ENCODE results near the gene C9orf40.

The C9orf40 gene, protein sequence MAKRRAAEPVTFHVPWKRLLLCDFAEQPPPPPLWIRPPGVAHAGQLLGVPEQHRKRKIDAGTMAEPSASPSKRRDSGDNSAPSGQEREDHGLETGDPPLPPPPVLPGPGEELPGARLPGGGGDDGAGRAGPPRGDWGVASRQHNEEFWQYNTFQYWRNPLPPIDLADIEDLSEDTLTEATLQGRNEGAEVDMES

DNA sequence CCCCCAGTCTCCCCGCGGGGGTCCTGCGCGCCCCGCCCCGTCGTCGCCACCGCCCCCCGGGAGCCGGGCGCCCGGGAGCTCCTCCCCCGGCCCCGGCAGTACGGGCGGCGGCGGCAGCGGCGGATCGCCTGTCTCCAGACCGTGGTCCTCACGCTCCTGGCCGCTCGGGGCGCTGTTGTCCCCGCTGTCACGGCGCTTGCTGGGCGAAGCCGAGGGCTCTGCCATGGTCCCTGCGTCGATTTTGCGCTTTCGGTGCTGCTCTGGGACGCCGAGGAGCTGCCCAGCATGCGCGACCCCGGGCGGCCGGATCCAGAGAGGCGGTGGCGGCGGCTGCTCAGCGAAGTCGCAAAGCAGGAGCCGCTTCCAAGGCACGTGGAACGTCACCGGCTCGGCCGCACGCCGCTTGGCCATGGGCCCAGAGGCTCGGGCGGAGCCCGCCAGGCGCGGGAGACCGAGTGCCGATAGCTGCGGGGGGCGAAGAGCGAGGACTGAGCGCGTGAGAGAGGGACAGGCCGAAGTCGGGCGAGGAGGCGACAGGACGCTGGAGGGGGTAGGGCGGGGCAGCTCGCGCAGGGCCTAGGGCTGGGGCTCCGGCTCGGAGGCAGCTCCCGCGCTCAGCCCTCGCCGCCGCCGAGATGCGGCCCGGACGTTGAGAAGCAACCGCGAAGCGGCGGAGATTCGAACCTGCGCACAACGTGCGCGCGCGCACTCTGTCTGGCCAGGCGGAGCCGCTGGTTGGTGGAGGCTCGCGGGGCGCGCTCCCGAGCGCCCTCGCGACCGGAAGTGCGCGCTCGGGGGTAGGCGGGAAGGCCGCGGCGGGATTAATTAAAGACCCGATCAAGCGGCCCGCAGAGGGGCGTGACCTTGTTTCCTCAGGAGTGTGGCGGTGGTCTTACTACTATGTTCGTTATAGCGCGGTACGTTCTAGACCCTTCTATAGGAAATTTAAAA is at the start of gene C9orf40:
Gene C9orf40, minus strand, starts transcription at position 712 of the 951 bp plus-strand sequence. Its CDS starts 301 bp downstream, at position 411.
- peak; percentile 57 for DNase-seq

DNA sequence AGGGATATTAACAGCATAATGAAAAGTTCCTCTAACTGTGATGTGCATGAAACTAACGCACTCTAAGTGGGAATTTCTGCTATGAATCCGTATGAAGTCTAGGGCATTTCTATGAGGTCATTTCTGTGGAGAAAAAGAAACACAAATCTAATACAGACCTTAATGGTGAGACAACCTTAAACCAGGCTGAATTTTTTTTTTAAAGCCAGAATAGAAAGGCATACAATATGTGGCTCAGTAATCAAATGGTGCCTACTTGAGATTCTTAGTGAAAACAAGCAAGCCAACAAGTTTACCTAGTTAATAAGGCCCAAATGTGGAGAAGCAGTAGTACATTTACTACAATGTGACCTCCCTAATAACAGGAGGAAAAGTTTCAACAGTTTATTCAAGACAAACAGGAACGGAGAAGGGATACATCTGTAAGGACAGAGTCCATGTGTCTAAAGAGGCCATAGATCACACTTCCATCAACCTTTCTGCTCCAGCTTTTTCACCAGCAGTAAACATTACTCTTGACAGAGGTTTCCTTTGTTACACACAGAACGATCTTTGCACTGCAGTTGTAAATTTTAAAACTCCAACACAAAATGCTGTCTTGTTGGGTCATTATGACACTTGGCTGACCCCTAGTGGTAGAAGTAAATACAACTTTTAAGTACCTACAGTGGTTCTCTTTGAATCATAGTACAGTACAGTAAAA is 49.2 kb upstream of the C9orf40 start:
- DNase-seq: peak; percentile 68

DNA sequence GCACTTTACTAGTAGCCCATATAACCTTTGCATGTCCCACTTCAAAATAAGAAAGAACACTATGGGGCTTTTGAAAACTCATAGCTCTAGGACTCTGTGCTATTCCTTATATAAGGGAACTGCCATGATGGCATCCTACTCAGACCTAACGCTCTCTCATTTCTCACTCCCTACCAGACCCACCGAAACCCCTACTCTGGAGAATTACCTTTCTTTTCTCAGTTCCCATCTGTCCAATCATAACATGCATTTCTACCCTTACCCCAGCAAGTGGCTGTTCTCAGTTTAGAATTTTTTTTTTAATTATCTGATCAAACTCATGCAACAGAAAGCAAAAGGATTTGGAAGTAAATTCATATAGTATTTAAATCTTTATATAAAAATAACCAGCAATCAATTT is 48.1 kb upstream of the C9orf40 start:
- no peak for DNase-seq

DNA sequence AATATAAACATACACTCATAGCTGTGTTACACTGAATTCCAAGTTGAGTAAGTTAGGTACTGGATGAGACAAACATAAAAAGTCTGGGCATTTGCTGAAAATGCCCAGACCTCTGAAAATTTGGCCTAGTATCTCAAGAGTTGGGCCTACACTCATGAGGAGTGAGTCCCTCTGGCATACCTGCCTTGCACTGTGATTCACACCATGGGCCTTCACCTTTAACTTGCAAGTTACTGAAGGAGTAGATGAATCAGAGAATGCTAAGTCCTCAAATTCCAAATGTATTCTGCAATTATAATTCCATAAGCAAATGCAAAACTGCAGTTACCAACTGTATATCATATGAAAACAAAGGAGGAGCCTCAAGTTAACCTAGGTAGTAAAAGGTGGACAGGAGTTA is 32.3 kb upstream of the C9orf40 start:
- DNase-seq: no peak

DNA sequence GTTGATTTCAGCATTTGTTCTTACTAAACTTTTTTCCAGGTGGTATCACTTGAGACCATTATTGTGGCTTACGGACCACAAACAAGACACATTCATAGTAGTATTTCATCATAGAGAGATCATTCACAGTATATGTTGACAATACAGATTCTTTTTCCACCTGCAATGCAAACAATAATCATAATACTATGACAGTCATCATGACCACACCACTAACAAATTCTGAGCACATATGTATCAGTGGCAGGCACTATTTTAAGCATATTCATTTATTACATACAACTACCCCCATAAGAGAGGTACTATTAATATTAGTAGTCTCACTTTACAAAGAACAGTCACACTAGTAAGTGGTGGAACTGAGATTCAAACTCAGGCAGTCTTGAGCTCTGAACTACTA is 31.0 kb upstream of the C9orf40 start:
- DNase-seq: no peak

DNA sequence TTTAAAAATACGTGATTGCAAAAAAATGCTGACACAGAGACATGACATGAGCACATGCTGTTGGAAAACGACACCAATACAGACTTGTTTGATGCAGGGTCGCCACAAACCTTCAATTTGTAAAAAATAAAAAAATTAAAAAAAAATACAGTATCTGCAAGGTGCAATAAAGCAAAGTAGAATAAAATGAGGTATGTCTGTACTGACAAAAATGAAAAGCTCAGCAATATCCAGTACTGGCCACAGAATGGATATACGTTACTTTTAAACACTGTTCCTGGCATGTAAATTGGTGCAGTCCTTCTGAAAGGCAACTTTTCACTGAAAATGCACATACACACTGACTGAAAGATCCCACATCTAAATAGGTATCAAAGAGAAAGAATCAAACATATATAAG is 27.1 kb upstream of the C9orf40 start:
- DNase-seq: no peak

DNA sequence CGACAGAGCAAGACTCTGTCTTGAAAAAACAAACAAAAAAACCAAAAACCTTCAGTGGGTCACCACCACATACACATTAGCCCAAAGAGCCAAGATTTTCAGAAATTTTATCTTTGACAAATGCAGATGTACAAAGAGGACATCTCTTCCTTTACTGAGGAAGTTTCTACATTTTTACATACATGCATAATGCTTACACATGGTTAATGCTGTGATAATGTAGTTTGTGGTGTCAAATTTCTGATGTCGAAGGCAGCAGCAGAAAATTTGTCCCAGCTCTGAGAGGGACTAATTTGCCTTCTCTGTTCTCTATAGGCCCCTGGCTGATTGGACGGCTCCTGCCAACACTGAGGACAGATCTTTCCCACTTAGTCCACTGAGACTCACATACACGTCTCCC is 24.6 kb upstream of the C9orf40 start:
- DNase-seq: no peak

DNA sequence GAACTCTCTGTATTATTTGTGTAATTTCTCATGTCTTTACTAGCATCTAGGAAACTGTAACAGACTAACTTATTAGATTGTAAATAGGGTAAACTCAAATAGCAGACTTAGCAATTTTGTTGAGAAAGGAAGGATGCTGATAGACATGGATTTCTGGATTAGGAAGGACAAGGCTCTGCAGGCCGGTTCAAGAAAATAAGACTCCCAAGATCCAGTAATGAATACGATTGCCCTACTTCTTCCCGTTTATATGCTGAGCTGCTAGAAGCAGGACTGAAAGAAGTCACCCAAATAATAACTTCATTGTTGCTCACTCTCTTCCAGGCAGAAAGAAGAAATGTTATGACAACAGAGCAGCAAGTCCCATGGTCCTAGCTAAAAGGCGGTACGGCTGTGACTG is 22.8 kb upstream of the C9orf40 start:
- no peak for DNase-seq

DNA sequence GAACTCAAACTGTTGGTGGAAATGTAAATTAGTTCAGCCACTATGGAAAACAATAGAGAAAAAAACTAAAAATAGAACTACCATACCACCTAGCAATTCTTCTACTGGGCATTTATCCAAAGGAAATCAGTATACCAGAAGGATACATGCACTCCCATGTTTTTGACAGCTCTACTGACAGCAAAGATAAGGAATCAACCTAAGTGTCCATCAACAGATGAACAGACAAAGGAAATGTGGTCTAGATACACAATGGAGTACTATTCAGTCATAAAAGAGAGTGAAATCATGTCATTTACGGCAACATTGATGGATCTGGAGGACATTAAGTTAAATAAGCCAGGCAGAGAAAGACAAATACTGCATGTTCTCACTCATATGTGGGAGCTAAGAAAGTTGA is 21.8 kb upstream of the C9orf40 start:
- no peak for DNase-seq

DNA sequence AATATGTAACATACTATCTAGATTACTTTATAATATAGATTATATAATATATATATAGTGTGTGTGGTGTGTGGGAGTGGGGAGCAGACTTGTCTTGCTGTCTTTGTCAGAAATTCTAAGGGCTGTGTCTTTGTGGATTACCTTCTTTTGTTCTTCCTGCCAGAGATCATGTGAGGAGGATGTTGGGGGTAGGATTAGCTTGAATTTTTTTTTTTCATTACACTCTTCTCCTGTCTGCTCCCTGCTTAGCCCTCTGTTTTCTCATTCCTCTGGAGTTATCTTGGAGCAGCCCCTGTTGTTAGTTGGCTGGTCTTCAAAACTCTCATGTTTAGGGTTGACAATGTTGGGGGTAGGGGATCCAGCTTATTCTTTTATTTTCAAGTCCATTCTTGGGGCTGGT is 21.0 kb upstream of the C9orf40 start:
- no peak for DNase-seq

DNA sequence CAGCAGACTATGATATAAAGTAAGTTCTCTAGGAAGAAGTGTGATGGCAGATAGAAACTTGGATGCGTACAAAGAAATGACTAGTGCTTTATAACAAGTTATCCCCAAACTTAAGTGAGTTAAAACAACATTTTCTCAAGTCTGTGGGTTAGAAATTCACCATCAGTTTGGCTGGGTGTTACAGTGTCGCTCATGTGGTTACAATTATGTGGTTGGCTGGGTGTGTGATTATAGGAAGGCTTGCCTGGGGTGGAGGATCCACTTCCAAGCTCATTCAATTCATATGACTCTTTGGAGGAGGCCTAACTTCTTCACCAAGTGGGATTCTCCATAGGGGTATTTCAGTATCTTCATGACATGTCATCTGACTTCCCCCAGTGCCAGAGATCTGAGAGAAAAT is 10.3 kb upstream of the C9orf40 start:
- no peak for DNase-seq

DNA sequence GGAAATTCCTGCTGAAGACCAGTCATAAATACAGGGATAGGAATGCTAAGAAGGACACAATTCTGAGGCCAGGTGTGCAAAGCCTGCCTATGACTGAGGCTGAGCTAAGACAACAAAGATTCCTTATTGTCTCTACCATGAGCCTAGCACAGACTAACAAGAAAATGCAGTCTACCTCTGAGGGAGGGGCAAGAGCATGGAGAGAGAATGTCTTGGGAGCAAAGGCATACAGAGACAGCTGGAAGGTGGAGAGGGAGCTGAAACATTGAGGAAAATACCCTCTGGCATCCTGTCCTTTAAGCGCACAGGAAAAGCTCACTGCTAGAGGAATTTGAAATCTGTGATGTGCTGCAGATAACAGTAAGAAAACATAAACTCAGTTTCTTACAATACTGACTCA is 8.8 kb upstream of the C9orf40 start:
- no peak for DNase-seq

DNA sequence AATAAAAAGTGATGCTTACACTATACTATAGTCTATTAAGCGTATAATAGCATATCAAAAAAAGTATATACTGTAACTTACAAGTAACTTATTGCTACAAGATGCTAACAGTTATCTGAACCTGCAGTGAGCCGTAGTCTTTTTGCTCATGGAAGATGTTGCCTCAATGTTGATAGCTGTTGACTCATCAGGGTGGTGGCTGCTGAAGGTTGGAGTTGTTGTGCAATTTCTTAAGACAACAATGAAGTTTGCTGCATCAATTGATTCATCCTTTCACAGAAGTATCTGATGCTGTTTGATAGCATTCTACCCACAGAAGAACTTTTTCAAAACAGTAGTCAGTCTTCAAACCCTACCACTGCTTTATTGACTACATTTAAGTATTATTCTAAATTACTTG is 7.8 kb upstream of the C9orf40 start:
- DNase-seq: no peak

DNA sequence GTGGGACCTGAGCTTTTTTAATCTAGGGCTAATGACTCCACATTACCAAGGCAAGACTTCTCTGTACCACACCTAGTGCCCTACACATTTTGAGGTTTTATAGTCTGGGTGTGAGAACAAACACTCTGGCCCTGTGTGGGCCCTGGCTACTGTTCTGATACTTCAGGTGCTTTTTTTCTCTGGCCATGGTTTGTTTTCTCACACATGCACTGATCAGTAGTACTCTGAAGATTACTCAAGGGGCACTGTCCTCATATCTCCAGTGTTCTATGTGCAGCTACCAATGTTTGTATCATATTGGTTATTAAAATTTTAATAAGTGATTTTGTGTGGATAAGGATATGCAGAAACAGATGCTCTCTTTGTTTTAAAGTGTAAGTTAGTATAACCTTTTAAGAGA is 5.9 kb upstream of the C9orf40 start:
- no peak for DNase-seq

DNA sequence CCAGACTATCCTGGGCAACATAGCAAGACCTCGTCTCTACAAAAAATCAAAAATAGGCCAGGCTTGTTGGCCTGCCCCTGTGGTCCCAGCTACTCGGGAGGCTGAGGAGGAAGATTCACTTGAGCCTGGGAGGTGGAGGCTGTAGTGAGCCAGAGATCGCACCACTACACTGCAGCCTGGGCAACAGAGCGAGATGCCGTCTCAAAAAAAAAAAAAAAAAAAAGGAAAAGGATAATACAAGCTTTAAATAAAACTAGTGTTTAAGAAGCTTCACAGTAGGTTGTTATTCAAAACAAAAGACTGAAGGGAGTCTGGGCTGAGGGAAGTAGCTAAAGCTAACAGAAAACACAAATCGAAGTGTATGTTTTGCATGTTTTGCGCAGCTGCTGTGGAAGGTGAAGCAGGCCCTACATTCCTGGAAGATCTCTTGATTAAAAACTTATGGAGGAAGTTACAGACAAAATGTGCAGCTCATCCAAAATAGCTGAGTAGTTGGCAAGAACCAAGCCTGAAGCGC is 581 bp upstream of the C9orf40 start:
- peak; percentile 14 for DNase-seq

DNA sequence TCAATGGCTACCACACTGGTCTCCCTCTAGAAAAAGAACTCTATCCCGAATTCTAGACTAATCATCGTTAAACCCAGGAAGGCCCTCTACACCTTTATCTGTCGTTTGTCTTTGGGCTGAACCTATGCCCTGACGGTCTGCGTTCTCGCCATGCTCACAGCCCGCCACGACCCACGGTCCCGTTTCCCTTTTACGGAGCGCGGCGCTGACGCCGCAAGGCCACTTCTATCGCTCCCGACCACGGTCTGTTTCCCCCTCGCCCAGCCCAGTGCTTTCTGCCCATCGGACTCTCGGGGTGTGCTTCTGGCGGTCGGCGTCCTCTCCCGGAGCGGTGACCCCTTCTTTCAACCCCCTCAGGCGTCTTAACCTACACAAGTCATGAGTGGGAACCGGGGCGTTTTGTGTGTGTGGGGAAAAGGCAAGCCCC is 974 bp downstream of the C9orf40 start:
- DNase-seq: peak; percentile 14

DNA sequence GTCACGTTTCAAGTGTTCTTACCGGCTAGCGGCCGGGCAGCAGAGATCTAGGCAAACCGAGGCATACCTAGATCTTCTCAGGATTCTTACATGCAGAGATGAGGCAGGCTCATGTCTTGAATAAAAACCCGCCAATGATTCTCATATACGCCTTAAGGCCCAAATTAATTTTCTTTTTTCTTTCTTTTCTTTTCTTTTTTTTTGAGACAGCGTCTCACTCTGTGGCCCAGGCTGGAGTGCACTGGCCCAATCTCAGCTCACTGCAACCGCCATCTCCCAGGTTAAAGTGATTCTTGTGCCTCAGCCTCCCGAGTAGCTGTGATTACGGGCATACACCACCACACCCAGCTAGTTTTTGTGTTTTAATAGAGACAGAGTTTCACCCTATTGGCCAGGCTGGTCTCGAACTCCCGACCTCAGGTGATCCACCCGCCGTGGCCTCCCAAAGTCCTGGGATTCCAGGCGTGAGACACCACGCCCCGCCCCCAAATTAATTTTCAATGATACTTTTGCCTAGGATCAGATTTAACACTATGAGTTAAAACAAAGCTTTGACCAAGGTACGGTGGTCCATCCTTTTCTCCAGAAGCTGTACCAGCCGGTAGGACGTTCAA is 1.5 kb downstream of the C9orf40 start:
- DNase-seq: no peak

DNA sequence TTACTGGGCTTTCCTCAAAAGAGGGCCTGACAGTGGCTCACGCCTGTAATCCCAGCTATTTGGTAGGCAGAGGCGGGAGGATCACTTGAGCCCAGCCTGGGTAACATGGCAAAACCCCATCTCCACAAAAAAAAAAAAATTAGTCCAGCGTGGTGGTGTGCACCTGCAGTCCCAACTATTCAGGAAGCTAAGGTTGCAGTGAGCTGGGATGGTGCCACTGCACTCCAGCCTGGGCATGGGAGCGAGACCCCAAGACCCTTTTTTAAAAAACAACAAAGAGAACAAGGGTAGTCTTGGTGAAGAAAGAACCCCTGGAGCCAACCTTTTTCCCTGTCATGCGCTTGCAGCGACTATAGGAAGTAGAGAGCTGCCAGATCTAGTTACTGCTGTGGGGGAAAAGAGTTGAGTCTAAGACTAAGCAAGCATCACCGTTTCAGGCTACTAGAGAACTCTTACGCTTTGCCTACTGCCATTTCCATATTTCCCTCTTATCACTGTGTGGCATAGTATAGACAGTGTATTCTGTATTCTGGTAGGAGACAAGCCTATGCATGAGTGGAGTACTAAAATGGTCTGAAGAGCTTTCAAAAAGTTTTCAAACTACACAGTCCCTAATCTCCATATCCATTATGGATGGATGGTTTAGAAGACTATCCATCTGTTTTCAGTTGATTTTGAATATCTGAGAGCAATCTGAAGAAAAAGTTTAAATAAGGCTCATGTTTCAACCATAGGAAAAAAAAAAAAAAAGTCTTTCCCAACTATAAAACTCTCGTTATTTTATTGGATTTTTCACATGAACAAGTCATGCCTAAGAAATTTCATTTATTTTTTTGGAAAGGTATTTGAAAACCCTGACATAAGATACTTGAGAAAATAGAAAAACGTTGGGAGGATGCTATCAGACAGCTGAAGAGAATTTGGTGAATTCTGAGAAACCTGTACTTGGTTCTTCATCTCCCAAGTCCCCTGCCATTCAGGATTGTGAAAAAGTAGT is 2.6 kb downstream of the C9orf40 start:
- peak; percentile 30 for DNase-seq

DNA sequence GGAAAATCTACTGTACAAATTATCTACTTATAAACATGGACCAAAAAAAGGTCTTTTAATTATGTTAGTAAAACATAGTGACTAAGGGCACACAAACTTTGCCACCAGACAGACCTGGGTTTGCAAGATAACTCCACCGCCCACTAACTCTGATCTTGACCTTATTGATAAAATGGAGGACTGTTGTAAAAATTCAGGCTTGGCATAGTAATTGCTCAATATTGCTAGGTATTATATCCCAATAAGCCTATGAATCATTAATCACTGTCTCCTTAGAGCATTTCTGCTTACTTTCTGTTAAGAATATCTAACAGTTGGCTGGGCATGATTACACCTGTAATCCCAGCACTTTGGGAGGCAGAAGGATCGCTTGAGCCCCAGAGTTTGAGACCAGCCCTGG is 3.8 kb downstream of the C9orf40 start:
- no peak for DNase-seq

DNA sequence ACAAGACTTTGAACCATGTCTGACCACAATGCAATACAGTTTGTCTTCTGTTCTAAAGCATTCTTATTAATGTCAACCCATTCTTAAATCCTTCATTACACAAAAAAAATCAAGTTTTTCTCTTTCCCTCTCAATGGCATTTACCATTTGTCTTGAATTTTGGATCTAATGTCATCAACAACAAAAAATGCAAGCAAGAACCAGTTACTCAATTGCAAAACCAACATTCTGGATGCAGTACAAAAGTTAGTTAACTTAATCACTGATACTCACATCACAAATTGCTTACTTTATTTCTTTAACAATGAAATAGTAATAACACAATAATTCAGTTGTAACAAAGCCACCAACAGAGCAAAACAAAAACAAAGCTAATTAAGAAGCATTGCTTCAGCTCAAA is 6.0 kb downstream of the C9orf40 start:
- DNase-seq: no peak

DNA sequence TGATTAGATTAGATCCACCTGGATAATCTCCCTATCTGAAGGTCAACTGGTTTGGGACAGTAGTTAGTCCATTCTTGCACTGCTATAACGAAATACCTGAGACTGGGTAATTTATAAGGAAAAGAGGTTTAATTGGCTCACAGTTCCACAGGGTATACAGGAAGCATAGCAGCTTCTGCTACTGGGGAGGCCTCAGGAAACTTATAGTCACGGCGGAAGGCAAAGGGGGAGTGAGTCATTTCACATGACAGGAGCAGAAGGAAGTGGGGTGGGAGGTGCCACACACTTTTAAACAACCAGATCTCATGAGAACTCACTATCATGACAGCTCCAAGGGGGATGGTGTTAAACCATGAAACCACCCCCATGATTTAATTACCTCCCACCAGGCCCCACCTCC is 9.9 kb downstream of the C9orf40 start:
- no peak for DNase-seq

DNA sequence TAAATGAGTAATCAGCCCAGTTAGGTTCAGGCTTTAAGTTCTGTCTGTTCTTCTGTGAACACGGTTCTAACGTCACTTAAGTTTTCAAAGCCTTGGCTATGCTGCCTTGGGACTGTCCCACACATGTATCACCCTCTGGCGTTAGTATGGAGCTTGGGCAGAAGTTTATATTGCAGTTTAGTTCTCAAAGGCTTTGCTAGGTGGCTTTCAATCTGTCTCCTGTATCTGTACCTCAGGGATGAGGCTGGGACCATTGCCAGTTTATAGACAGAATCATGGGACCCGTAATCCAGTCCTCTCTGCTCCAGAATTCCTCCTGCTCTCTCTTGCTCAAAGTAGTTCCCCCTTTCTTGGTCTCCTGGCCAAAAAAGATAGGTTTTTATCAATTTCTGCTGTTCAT is 12.1 kb downstream of the C9orf40 start:
- no peak for DNase-seq
